ENCODE data around the gene SLC25A13. TPM values are rescaled to one million over a fixed set of nuclear protein-coding genes. Genes with fewer than 3 reads are reported as not detected.

The SLC25A13 gene
- total RNA-seq, 2 experiments from 2014 or later, result 12.6 to 14.5 TPM

GRCh38 chr7:96199421-96199820 is 122.5 kb downstream of the SLC25A13 start:
- Mint-ChIP-seq H3K27me3 (no peaks in the 10 kb centered on the region), H3K27ac (no peak overlapping the region), H3K9me3 (no peaks in the 10 kb centered on the region), H3K36me3 (peaks cover 5% of the 10 kb centered on the region), H3K4me3 (no peak overlapping the region), H3K4me1 (peaks cover 2% of the 10 kb centered on the region)
- no peak for DNase-seq

GRCh38 chr7:96198047-96198636 is 123.8 kb downstream of the SLC25A13 start:
- Mint-ChIP-seq H3K36me3 (peaks cover 5% of the 10 kb centered on the region), H3K4me3 (no peak overlapping the region), H3K4me1 (peaks cover 2% of the 10 kb centered on the region), H3K9me3 (no peaks in the 10 kb centered on the region), H3K27me3 (no peaks in the 10 kb centered on the region), H3K27ac (no peak overlapping the region)
- DNase-seq, result no peak

- Mint-ChIP-seq H3K9me3 (no peaks in the 10 kb centered on the region), H3K27ac (no peak overlapping the region), H3K4me3 (no peak overlapping the region), H3K36me3 (no peaks in the 10 kb centered on the region), H3K27me3 (no peaks in the 10 kb centered on the region), H3K4me1 (peaks cover 2% of the 10 kb centered on the region)
- no peak for DNase-seq
Observed at GRCh38 chr7:96196676-96197075, 125.2 kb downstream of the SLC25A13 start.

- DNase-seq, result no peak
- no peaks in the 10 kb centered on the region for H3K27me3 Mint-ChIP-seq
- no peaks in the 10 kb centered on the region for H3K9me3 Mint-ChIP-seq
- no peak overlapping the region for H3K4me3 Mint-ChIP-seq
- H3K4me1 Mint-ChIP-seq, result no peaks in the 10 kb centered on the region
- H3K36me3 Mint-ChIP-seq, result peaks cover 7% of the 10 kb centered on the region
- H3K27ac Mint-ChIP-seq, result no peak overlapping the region
Observed at GRCh38 chr7:96189129-96189820, 132.6 kb downstream of the SLC25A13 start.

- H3K9me3 Mint-ChIP-seq, result no peaks in the 10 kb centered on the region
- no peaks in the 10 kb centered on the region for H3K4me1 Mint-ChIP-seq
- H3K27me3 Mint-ChIP-seq, result no peaks in the 10 kb centered on the region
- DNase-seq, result no peak
- H3K4me3 Mint-ChIP-seq, result no peak overlapping the region
- peaks cover 12% of the 10 kb centered on the region for H3K36me3 Mint-ChIP-seq
- no peak overlapping the region for H3K27ac Mint-ChIP-seq
Observed at GRCh38 chr7:96188591-96188991, 133.3 kb downstream of the SLC25A13 start.

GRCh38 chr7:96188174-96188581 is 133.7 kb downstream of the SLC25A13 start:
- no peak for DNase-seq
- Mint-ChIP-seq H3K4me3 (no peak overlapping the region), H3K27me3 (no peaks in the 10 kb centered on the region), H3K27ac (no peak overlapping the region), H3K4me1 (no peaks in the 10 kb centered on the region), H3K9me3 (no peaks in the 10 kb centered on the region), H3K36me3 (peaks cover 15% of the 10 kb centered on the region)

- DNase-seq, result no peak
- no peak overlapping the region for H3K27ac Mint-ChIP-seq
- H3K9me3 Mint-ChIP-seq, result no peaks in the 10 kb centered on the region
- H3K4me3 Mint-ChIP-seq, result no peak overlapping the region
- H3K4me1 Mint-ChIP-seq, result no peaks in the 10 kb centered on the region
- no peaks in the 10 kb centered on the region for H3K27me3 Mint-ChIP-seq
- peaks cover 19% of the 10 kb centered on the region for H3K36me3 Mint-ChIP-seq
Observed at GRCh38 chr7:96187735-96188134, 134.2 kb downstream of the SLC25A13 start.

GRCh38 chr7:96184783-96185182 is 137.1 kb downstream of the SLC25A13 start:
- Mint-ChIP-seq H3K4me3 (no peak overlapping the region), H3K27ac (no peak overlapping the region), H3K27me3 (no peaks in the 10 kb centered on the region), H3K4me1 (no peaks in the 10 kb centered on the region), H3K9me3 (no peaks in the 10 kb centered on the region), H3K36me3 (peaks cover 21% of the 10 kb centered on the region)
- no peak for DNase-seq

GRCh38 chr7:96183163-96183670 is 138.7 kb downstream of the SLC25A13 start:
- no peaks in the 10 kb centered on the region for H3K4me1 Mint-ChIP-seq
- no peaks in the 10 kb centered on the region for H3K9me3 Mint-ChIP-seq
- no peak overlapping the region for H3K27ac Mint-ChIP-seq
- no peak for DNase-seq
- H3K4me3 Mint-ChIP-seq, result no peak overlapping the region
- no peaks in the 10 kb centered on the region for H3K27me3 Mint-ChIP-seq
- H3K36me3 Mint-ChIP-seq, result peaks cover 18% of the 10 kb centered on the region

- no peak overlapping the region for H3K27ac Mint-ChIP-seq
- H3K27me3 Mint-ChIP-seq, result no peaks in the 10 kb centered on the region
- peaks cover 16% of the 10 kb centered on the region for H3K36me3 Mint-ChIP-seq
- H3K9me3 Mint-ChIP-seq, result no peaks in the 10 kb centered on the region
- no peak overlapping the region for H3K4me3 Mint-ChIP-seq
- DNase-seq, result no peak
- no peaks in the 10 kb centered on the region for H3K4me1 Mint-ChIP-seq
Observed at GRCh38 chr7:96182424-96183158, 139.3 kb downstream of the SLC25A13 start.

GRCh38 chr7:96181174-96181573 is 140.7 kb downstream of the SLC25A13 start:
- Mint-ChIP-seq H3K36me3 (peaks cover 16% of the 10 kb centered on the region), H3K4me3 (no peak overlapping the region), H3K9me3 (no peaks in the 10 kb centered on the region), H3K27me3 (no peaks in the 10 kb centered on the region), H3K27ac (no peak overlapping the region), H3K4me1 (no peaks in the 10 kb centered on the region)
- DNase-seq, result no peak

- Mint-ChIP-seq H3K27ac (no peak overlapping the region), H3K27me3 (no peaks in the 10 kb centered on the region), H3K9me3 (no peaks in the 10 kb centered on the region), H3K36me3 (peaks cover 16% of the 10 kb centered on the region), H3K4me3 (no peak overlapping the region), H3K4me1 (no peaks in the 10 kb centered on the region)
- no peak for DNase-seq
Observed at GRCh38 chr7:96179837-96180236, 142.1 kb downstream of the SLC25A13 start.

- DNase-seq, result no peak
- H3K36me3 Mint-ChIP-seq, result peaks cover 16% of the 10 kb centered on the region
- H3K4me3 Mint-ChIP-seq, result no peak overlapping the region
- no peak overlapping the region for H3K27ac Mint-ChIP-seq
- H3K27me3 Mint-ChIP-seq, result no peaks in the 10 kb centered on the region
- no peaks in the 10 kb centered on the region for H3K4me1 Mint-ChIP-seq
- no peaks in the 10 kb centered on the region for H3K9me3 Mint-ChIP-seq
Observed at GRCh38 chr7:96179341-96179740, 142.6 kb downstream of the SLC25A13 start.

- Mint-ChIP-seq H3K27me3 (no peaks in the 10 kb centered on the region), H3K36me3 (peaks cover 14% of the 10 kb centered on the region), H3K27ac (no peak overlapping the region), H3K9me3 (no peaks in the 10 kb centered on the region), H3K4me3 (no peak overlapping the region), H3K4me1 (no peaks in the 10 kb centered on the region)
- no peak for DNase-seq
Observed at GRCh38 chr7:96178581-96178980, 143.3 kb downstream of the SLC25A13 start.

- Mint-ChIP-seq H3K4me1 (no peaks in the 10 kb centered on the region), H3K27ac (no peak overlapping the region), H3K36me3 (peaks cover 5% of the 10 kb centered on the region), H3K27me3 (no peaks in the 10 kb centered on the region), H3K4me3 (no peak overlapping the region), H3K9me3 (no peaks in the 10 kb centered on the region)
- no peak for DNase-seq
Observed at GRCh38 chr7:96177353-96177752, 144.5 kb downstream of the SLC25A13 start.
